WTC11 (cell line): ENCODE measurements around the gene GLRX.

ENCODE experiments used
- ESRRA ChIP-seq: sonication (generic); formaldehyde crosslinking; IDR thresholded peaks from 2 replicates; pipeline ENCODE4 v1.8.1; 2022; ENCODE audit warnings: mild to moderate bottlenecking, missing genetic modification reagents, borderline replicate concordance
- IRF2 ChIP-seq: sonication (generic); formaldehyde crosslinking; IDR thresholded peaks from 2 replicates; pipeline ENCODE4 v1.8.0; 2022; ENCODE audit warnings: low read depth, missing genetic modification reagents, borderline replicate concordance
- SP1 ChIP-seq: sonication (generic); formaldehyde crosslinking; conservative IDR thresholded peaks from 2 replicates; pipeline ENCODE4 v1.8.1; 2022; ENCODE audit warnings: missing genetic modification reagents
- ZNF232 ChIP-seq: sonication (generic); formaldehyde crosslinking; IDR thresholded peaks from 2 replicates; pipeline ENCODE4 v1.8.0; 2022; ENCODE audit warnings: mild to moderate bottlenecking, missing genetic modification reagents
- ZNF423 ChIP-seq: fragments of 250-450 bp; sonication (Bioruptor Pico); IDR thresholded peaks from 2 replicates; pipeline ENCODE4 v2.1.2; 2022; ENCODE audit warnings: mild to moderate bottlenecking, moderate library complexity
- TF ChIP-seq, protein P1 (sequence below): sonication (generic); formaldehyde crosslinking; IDR thresholded peaks from 2 replicates; pipeline ENCODE4 v1.8.1; 2023; ENCODE audit warnings: mild to moderate bottlenecking, missing genetic modification reagents, moderate library complexity
- TF ChIP-seq, protein P2 (sequence below): sonication (generic); formaldehyde crosslinking; IDR thresholded peaks from 2 replicates; pipeline ENCODE4 v1.8.1; 2022; ENCODE audit warnings: low read depth, missing genetic modification reagents, borderline replicate concordance
- TF ChIP-seq, protein P3 (sequence below): fragments of 250-450 bp; sonication (Bioruptor Pico); IDR thresholded peaks from 2 replicates; pipeline ENCODE4 v2.1.2; 2022; ENCODE audit warnings: mild to moderate bottlenecking, moderate library complexity
- TF ChIP-seq, protein P4 (sequence below): fragments of 200-600 bp; IDR thresholded peaks from 2 replicates; pipeline ENCODE4 v1.8.0; 2022; ENCODE audit warnings: antibody characterized with exemption
- TF ChIP-seq, protein P5 (sequence below): sonication (generic); formaldehyde crosslinking; IDR thresholded peaks from 2 replicates; pipeline ENCODE4 v1.8.0; 2022; ENCODE audit warnings: mild to moderate bottlenecking, missing genetic modification reagents

DNA sequence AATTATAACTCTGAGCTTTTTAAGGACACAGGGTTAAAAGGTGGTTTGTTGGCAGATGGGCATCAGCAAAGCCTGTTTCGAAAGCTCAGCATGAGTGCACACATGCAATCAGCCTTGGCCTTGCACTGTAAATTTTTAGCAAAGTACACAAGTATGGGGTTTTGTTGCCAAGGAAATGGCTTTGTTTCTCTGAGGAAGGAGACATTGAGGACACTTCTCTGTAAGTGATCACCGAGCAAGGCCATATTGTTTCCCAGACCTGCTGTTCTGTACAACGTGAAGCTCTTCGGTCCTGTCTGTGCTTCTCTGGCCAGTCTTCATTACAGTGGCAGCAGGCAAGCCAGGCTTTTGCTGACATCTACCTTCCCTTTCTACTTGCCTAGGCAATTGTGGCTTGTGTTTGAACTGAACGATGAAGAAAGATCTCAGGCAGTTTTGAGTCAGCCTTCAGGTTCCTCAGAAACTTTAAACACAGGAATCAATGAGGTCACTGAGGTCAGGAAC, 27.9 kb upstream of the GLRX start:
- TF ChIP-seq SP1 (CRISPR knock-in tag) = no peak
- TF ChIP-seq, protein P1, sequence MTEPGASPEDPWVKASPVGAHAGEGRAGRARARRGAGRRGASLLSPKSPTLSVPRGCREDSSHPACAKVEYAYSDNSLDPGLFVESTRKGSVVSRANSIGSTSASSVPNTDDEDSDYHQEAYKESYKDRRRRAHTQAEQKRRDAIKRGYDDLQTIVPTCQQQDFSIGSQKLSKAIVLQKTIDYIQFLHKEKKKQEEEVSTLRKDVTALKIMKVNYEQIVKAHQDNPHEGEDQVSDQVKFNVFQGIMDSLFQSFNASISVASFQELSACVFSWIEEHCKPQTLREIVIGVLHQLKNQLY (CRISPR knock-in tag) = no peak
- no peak for TF ChIP-seq ESRRA (CRISPR knock-in tag)
- TF ChIP-seq, protein P2, sequence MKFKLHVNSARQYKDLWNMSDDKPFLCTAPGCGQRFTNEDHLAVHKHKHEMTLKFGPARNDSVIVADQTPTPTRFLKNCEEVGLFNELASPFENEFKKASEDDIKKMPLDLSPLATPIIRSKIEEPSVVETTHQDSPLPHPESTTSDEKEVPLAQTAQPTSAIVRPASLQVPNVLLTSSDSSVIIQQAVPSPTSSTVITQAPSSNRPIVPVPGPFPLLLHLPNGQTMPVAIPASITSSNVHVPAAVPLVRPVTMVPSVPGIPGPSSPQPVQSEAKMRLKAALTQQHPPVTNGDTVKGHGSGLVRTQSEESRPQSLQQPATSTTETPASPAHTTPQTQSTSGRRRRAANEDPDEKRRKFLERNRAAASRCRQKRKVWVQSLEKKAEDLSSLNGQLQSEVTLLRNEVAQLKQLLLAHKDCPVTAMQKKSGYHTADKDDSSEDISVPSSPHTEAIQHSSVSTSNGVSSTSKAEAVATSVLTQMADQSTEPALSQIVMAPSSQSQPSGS (CRISPR knock-in tag) = no peak
- TF ChIP-seq, protein P3, sequence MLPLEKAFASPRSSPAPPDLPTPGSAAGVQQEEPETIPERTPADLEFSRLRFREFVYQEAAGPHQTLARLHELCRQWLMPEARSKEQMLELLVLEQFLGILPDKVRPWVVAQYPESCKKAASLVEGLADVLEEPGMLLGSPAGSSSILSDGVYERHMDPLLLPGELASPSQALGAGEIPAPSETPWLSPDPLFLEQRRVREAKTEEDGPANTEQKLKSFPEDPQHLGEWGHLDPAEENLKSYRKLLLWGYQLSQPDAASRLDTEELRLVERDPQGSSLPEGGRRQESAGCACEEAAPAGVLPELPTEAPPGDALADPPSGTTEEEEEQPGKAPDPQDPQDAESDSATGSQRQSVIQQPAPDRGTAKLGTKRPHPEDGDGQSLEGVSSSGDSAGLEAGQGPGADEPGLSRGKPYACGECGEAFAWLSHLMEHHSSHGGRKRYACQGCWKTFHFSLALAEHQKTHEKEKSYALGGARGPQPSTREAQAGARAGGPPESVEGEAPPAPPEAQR (CRISPR knock-in tag) = no peak
- TF ChIP-seq, protein P4, sequence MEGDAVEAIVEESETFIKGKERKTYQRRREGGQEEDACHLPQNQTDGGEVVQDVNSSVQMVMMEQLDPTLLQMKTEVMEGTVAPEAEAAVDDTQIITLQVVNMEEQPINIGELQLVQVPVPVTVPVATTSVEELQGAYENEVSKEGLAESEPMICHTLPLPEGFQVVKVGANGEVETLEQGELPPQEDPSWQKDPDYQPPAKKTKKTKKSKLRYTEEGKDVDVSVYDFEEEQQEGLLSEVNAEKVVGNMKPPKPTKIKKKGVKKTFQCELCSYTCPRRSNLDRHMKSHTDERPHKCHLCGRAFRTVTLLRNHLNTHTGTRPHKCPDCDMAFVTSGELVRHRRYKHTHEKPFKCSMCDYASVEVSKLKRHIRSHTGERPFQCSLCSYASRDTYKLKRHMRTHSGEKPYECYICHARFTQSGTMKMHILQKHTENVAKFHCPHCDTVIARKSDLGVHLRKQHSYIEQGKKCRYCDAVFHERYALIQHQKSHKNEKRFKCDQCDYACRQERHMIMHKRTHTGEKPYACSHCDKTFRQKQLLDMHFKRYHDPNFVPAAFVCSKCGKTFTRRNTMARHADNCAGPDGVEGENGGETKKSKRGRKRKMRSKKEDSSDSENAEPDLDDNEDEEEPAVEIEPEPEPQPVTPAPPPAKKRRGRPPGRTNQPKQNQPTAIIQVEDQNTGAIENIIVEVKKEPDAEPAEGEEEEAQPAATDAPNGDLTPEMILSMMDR = no peak
- no peak for TF ChIP-seq IRF2 (CRISPR knock-in tag)
- no peak for TF ChIP-seq ZNF423 (CRISPR knock-in tag)
- TF ChIP-seq, protein P5, sequence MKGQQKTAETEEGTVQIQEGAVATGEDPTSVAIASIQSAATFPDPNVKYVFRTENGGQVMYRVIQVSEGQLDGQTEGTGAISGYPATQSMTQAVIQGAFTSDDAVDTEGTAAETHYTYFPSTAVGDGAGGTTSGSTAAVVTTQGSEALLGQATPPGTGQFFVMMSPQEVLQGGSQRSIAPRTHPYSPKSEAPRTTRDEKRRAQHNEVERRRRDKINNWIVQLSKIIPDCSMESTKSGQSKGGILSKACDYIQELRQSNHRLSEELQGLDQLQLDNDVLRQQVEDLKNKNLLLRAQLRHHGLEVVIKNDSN (CRISPR knock-in tag) = no peak
- no peak for TF ChIP-seq ZNF232 (CRISPR knock-in tag)
